ENCODE results near the gene XPO4. TPM values are rescaled to one million over a fixed set of nuclear protein-coding genes. Genes with fewer than 3 reads are reported as not detected.
"Not testable (repeated sequence)": the region's sequence is repeated elsewhere in the genome, so short reads cannot be mapped to it uniquely, and the experiment has no call there.

XPO4 gene
- total RNA-seq, 4 donors from 2014 or later, result 17.1 to 24.9 (median 18.6) TPM

DNA sequence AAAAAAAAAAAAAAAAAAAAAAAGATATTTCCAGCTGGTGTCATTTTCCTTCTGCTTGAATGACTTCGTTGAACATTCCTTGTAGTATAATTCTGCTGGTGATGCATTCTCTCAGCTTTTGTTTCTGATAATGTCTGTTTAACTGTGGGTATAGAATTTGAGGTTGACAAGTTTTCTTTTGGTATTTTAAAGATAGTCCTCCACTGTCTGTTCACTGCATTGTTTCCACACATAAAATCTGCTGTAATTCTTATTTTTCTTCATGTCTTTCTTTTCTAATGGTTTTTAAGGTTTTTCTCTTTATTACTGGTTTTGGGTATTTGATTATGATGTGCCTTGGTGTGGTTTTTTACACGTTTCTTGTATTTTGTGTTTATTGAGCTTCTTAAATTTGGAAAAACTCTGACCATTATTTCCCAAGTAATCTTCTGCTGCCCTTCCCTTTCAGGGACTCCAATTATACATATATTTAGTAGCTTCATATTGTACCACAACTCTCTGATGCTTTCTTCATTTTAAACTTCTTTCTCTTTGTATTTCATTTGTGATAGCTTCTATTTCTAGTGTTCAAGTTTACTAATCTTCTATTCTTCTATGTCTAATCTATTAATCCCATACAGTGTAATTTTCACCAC lies 135.1 kb downstream of the XPO4 start:
- 80 to 96% methylated on average over 1 to 2 of the region's 2 CpGs for WGBS, 2 donors (ENCODE audit: low coverage in 1 of 2)
- TF ChIP-seq POLR2A (IDR thresholded peaks at IDR 0.05) (no peak), EP300 (IDR thresholded peaks at IDR 0.05) (no peak), POLR2AphosphoS5 (IDR thresholded peaks at IDR 0.05) (no peak)
- TF ChIP-seq, protein P1, sequence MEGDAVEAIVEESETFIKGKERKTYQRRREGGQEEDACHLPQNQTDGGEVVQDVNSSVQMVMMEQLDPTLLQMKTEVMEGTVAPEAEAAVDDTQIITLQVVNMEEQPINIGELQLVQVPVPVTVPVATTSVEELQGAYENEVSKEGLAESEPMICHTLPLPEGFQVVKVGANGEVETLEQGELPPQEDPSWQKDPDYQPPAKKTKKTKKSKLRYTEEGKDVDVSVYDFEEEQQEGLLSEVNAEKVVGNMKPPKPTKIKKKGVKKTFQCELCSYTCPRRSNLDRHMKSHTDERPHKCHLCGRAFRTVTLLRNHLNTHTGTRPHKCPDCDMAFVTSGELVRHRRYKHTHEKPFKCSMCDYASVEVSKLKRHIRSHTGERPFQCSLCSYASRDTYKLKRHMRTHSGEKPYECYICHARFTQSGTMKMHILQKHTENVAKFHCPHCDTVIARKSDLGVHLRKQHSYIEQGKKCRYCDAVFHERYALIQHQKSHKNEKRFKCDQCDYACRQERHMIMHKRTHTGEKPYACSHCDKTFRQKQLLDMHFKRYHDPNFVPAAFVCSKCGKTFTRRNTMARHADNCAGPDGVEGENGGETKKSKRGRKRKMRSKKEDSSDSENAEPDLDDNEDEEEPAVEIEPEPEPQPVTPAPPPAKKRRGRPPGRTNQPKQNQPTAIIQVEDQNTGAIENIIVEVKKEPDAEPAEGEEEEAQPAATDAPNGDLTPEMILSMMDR (IDR thresholded peaks at IDR 0.05), result no peak
- peaks cover 0 to 17% (median 0%) of the 10 kb centered on the region in 3 donors for H3K9me3 ChIP-seq
- peaks cover under 1 to 4% (median under 1%) of the 10 kb centered on the region in 3 donors for H3K4me1 ChIP-seq
- no peak overlapping the region for H3K27ac ChIP-seq
- peaks cover 0 to 33% of the 10 kb centered on the region in 2 donors for H3K36me3 ChIP-seq
- no peak overlapping the region for H3K4me3 ChIP-seq
- ATAC-seq, result no peak
- H3K27me3 ChIP-seq, result no peaks in the 10 kb centered on the region

DNA sequence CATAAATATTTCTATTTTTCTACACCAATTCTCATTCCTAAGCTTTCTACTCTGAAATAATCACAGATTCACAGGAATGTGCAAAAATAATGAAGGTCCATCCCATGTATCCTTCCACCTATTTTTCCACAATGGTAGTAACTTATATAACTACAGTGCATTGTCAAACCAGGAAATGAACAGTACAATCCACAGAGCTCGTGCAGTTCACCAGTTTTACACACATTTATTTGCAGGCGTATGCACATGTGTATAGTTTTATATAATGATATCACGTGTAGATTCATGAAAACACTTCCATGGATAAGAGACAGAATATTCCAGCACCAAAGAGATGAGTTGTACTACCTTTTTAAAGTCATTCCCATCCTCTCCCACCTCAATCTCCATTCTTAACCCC lies 141.7 kb downstream of the XPO4 start:
- 87 to 88% methylated on average over 3 of the region's 3 CpGs for WGBS, 2 donors (ENCODE audit: low coverage in 1 of 2)
- no peak overlapping the region for H3K4me3 ChIP-seq
- no peaks in the 10 kb centered on the region for H3K9me3 ChIP-seq
- TF ChIP-seq POLR2A (IDR thresholded peaks at IDR 0.05) (no peak), EP300 (IDR thresholded peaks at IDR 0.05) (no peak), POLR2AphosphoS5 (IDR thresholded peaks at IDR 0.05) (no peak)
- TF ChIP-seq, protein P1 (IDR thresholded peaks at IDR 0.05), result no peak
- no peak overlapping the region for H3K27ac ChIP-seq
- no peaks in the 10 kb centered on the region for H3K4me1 ChIP-seq
- no peaks in the 10 kb centered on the region for H3K27me3 ChIP-seq
- no peak for ATAC-seq
- peaks cover 0 to 12% of the 10 kb centered on the region in 2 donors for H3K36me3 ChIP-seq

DNA sequence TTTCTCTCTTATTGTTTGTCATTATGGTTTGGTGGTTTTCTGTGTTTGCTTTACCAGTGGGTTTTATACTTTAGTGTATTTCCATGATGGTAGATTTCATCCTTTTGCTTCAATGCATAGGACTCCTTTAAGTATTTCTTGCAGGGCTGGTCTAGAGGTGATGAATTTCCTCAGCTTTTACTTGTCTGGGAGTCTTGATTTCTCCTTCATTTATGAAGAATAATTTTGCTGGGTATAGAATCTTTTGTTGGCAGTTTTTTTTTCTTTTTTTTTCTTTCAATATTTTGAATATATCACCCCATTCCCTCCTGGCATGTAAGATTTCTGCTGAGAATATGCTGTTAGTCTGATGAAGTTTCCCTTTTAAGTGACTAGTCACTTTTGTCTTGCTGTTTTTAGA lies 148.5 kb downstream of the XPO4 start:
- Histone ChIP-seq H3K4me3 (no peak overlapping the region), H3K27ac (no peak overlapping the region), H3K4me1 (no peaks in the 10 kb centered on the region), H3K36me3 (peaks cover 0 to 23% of the 10 kb centered on the region in 2 donors), H3K27me3 (no peaks in the 10 kb centered on the region), H3K9me3 (peaks cover 0 to 14% (median 0%) of the 10 kb centered on the region in 3 donors)
- ATAC-seq, result no peak
- TF ChIP-seq POLR2AphosphoS5 (IDR thresholded peaks at IDR 0.05), result no peak
- TF ChIP-seq, protein P1 (IDR thresholded peaks at IDR 0.05), result no peak
- no peak for TF ChIP-seq POLR2A (IDR thresholded peaks at IDR 0.05)
- TF ChIP-seq EP300 (IDR thresholded peaks at IDR 0.05), result no peak

DNA sequence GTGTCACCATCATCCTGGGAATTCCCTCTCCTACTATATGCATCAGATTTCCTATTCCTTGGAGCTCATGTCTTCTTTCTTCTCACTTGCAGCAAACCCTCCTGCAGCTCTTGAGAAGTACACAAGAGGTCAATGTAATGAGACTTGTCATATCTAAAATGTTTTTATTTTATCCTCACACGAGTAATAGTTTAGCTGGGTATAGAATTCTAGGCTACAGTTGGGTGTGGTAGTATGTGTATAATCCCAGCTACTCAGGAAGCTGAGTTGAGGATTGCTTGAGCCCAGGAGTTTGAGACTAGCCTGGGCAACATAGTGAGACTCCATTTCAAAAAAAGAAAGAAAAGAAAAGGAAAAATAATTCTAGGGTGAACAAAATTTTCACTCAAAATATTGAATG lies 153.2 kb downstream of the XPO4 start:
- no peaks in the 10 kb centered on the region for H3K4me1 ChIP-seq
- peaks cover 0 to 5% of the 10 kb centered on the region in 2 donors for H3K36me3 ChIP-seq
- 83 to 90% methylated on average over 1 of the region's 1 CpG for WGBS, 2 donors (ENCODE audit: low coverage in 1 of 2)
- H3K9me3 ChIP-seq, result peaks cover 0 to 14% (median 0%) of the 10 kb centered on the region in 3 donors
- H3K4me3 ChIP-seq, result no peak overlapping the region
- no peaks in the 10 kb centered on the region for H3K27me3 ChIP-seq
- ATAC-seq, result no peak
- TF ChIP-seq EP300 (IDR thresholded peaks at IDR 0.05) (no peak), POLR2AphosphoS5 (IDR thresholded peaks at IDR 0.05) (no peak), POLR2A (IDR thresholded peaks at IDR 0.05) (no peak)
- TF ChIP-seq, protein P1 (IDR thresholded peaks at IDR 0.05), result no peak
- H3K27ac ChIP-seq, result no peak overlapping the region

DNA sequence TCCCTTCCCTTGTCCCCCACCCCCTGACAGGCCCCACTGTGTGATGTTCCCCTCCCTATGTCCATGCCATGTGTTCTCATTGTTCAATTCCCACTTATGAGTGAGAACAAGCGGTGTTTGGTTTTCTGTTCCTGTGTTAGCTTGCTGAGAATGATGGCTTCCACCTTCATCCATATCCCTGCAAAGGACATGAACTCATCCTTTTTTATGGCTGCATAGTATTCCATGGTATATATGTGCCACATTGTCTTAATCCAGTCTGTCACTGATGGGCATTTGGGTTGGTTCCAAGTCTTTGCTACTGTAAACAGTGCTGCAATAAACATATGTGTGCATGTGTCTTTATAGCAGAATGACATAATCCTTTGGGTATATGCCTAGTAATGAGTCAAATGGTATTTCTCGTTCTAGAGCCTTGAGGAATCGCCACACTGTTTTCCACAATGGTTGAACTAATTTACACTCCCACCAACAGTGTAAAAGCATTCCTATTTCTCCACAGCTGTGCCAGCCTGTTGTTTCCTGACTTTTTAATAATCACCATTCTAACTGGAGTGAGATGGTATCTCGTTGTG lies 158.6 kb downstream of the XPO4 start:
- WGBS, 2 donors (ENCODE audit: low coverage in 1 of 2), result 84 to 91% methylated on average over 3 to 4 of the region's 4 CpGs
- H3K4me3 ChIP-seq, H3K27ac ChIP-seq, ATAC-seq, H3K4me1 ChIP-seq, H3K27me3 ChIP-seq, H3K9me3 ChIP-seq: not testable (repeated sequence)
- H3K36me3 ChIP-seq, result peaks cover 0 to 17% of the 10 kb centered on the region in 2 donors

All from gastroesophageal sphincter (tissue), 4 donors.